Endothelial cell of umbilical vein (primary cell): Measurements from ENCODE around the gene SLC17A2. TPM values are rescaled to one million over a fixed set of nuclear protein-coding genes. Genes with fewer than 3 reads are reported as not detected.

Experiments used
- BruUV-seq: library from RNA; stranded (reverse); fragments of 400-500 nt; replicated peaks from 2 replicates; lab custom pipeline; 2021; lab: Mats Ljungman, UMichigan
- CTCF ChIA-PET: fragments of 300-600, 350-600 bp; sonication (Branson Sonifier 250); formaldehyde crosslinking; loops from one replicate; lab custom pipeline; 2021; ENCODE audit warnings: antibody characterized with exemption, inconsistent platforms; lab: Charles Lee
- POLR2A ChIA-PET: fragments of 300-600, 350-600 bp; sonication (Branson Sonifier 250); formaldehyde crosslinking; loops from one replicate; lab custom pipeline; 2021; ENCODE audit warnings: antibody characterized with exemption, inconsistent platforms; lab: Charles Lee
- DNase-seq: peaks from one replicate; pipeline ENCODE4 v3.0.0-alpha.2; 2011; ENCODE audit warnings: low read depth, low spot score
- FAIRE-seq: peaks from 2 replicates; lab custom pipeline; 2011; peaks lifted over from hg19 to GRCh38; lab: Jason Lieb, UNC
- H2AFZ ChIP-seq: 2 replicates; pipeline ENCODE4 v1.6.0; 2012; ENCODE audit warnings: low read depth, low read length, control low read depth, inconsistent platforms
- H3K27ac ChIP-seq: 2 replicates; pipeline ENCODE4 v1.5.1; 2011; ENCODE audit warnings: low read depth, mild to moderate bottlenecking, control low read depth, low read length, moderate library complexity; ENCODE audit not compliant: insufficient read depth
- H3K27me3 ChIP-seq, 2 experiments: 2 replicates each; pipeline versions ENCODE4 v1.6.0 to v1.6.1; 2011; ENCODE audit warnings: low read length in 2 of 2, mixed read lengths in 1 of 2; ENCODE audit not compliant: control insufficient read depth in 2 of 2, insufficient read depth in 2 of 2
- H3K36me3 ChIP-seq, 2 experiments: 2 replicates in 1 of 2; 3 replicates in 1 of 2; pipeline ENCODE4 v1.5.1; 2011; ENCODE audit warnings: low read length in 2 of 2, mild to moderate bottlenecking in 1 of 2, moderate library complexity in 1 of 2; ENCODE audit not compliant: control insufficient read depth in 2 of 2, insufficient read depth in 2 of 2; ENCODE audit errors: extremely low read depth in 1 of 2
- H3K4me1 ChIP-seq: 3 replicates; pipeline ENCODE4 v1.5.1; 2011; ENCODE audit warnings: mild to moderate bottlenecking, low read length; ENCODE audit not compliant: control insufficient read depth, insufficient read depth; ENCODE audit errors: extremely low read depth
- H3K4me2 ChIP-seq: 2 replicates; pipeline ENCODE4 v1.6.1; 2011; ENCODE audit warnings: low read length, control low read depth, mixed read lengths; ENCODE audit not compliant: insufficient read depth
- H3K4me3 ChIP-seq, 3 experiments: fragments of 200-600 bp in 1 of 3; sonication (generic), shearing (Covaris generic) in 1 of 3; replicated peaks in 1 of 3; 2 replicates each; pipeline ENCODE4 v1.5.1; 2011 to 2016; ENCODE audit warnings: control low read depth in 3 of 3, low read length in 3 of 3, mild to moderate bottlenecking in 2 of 3, inconsistent platforms in 1 of 3, low read depth in 1 of 3, moderate library complexity in 1 of 3; ENCODE audit not compliant: insufficient read depth in 1 of 3
- H3K79me2 ChIP-seq: 2 replicates; pipeline ENCODE4 v1.6.0; 2012; ENCODE audit warnings: low read length, inconsistent platforms; ENCODE audit not compliant: control insufficient read depth, insufficient read depth
- H3K9ac ChIP-seq: replicated peaks from 2 replicates; pipeline ENCODE3; 2011; ENCODE audit warnings: low read length, control low read depth; ENCODE audit not compliant: insufficient read depth; ENCODE audit errors: extremely low read depth
- H3K9me1 ChIP-seq: replicated peaks from 3 replicates; pipeline ENCODE4 v1.6.0; 2011; ENCODE audit warnings: mild to moderate bottlenecking, low read length; ENCODE audit not compliant: control insufficient read depth, insufficient read depth; ENCODE audit errors: extremely low read depth
- H3K9me3 ChIP-seq: replicated peaks from 2 replicates; pipeline ENCODE4 v1.5.1; 2012; ENCODE audit warnings: low read length, inconsistent platforms; ENCODE audit not compliant: control insufficient read depth, insufficient read depth
- H4K20me1 ChIP-seq: replicated peaks from 2 replicates; pipeline ENCODE3; 2011; ENCODE audit warnings: mild to moderate bottlenecking, low read length; ENCODE audit not compliant: control insufficient read depth, insufficient read depth; ENCODE audit errors: extremely low read depth
- CTCF ChIP-seq, 2 donors: IDR thresholded peaks; 1 replicate in 1 of 2; 2 replicates in 1 of 2; pipeline ENCODE4 v1.5.1; 2011; ENCODE audit warnings: low read length in 2 of 2, mild to moderate bottlenecking in 2 of 2, moderate library complexity in 2 of 2, control low read depth in 1 of 2, inconsistent platforms in 1 of 2, low read depth in 1 of 2; ENCODE audit not compliant: insufficient read depth in 1 of 2; ENCODE audit errors: extremely low read depth in 1 of 2
- EZH2 ChIP-seq: IDR thresholded peaks from 2 replicates; pipeline ENCODE4 v1.6.1; 2012; ENCODE audit warnings: borderline replicate concordance, low read depth, mild to moderate bottlenecking, moderate library complexity, low read length, inconsistent platforms; ENCODE audit not compliant: severe bottlenecking
- FOS ChIP-seq: IDR thresholded peaks from 2 replicates; pipeline ENCODE4 v1.6.1; 2011; ENCODE audit warnings: mild to moderate bottlenecking, low read length, moderate library complexity, borderline replicate concordance; ENCODE audit not compliant: insufficient read depth
- GATA2 ChIP-seq: IDR thresholded peaks from 2 replicates; pipeline ENCODE4 v1.7.0; 2011; ENCODE audit warnings: low read depth, mild to moderate bottlenecking, moderate library complexity, mixed read lengths, low read length; ENCODE audit not compliant: insufficient read length, insufficient read depth
- JUN ChIP-seq: IDR thresholded peaks from 2 replicates; pipeline ENCODE4 v1.6.1; 2011; ENCODE audit warnings: borderline replicate concordance, low read depth; ENCODE audit not compliant: insufficient read length, insufficient read depth
- MAX ChIP-seq: IDR thresholded peaks from 2 replicates; pipeline ENCODE4 v1.6.1; 2011; ENCODE audit not compliant: insufficient read depth, insufficient read length
- MYC ChIP-seq: IDR thresholded peaks from one replicate; pipeline ENCODE4 v1.6.1; 2011; ENCODE audit warnings: mild to moderate bottlenecking, low read depth, low read length
- POLR2A ChIP-seq: IDR thresholded peaks from 2 replicates; pipeline ENCODE4 v1.6.1; 2012; ENCODE audit warnings: low read depth, mild to moderate bottlenecking, control low read depth, low read length
- POLR2AphosphoS5 ChIP-seq: IDR thresholded peaks from 2 replicates; pipeline ENCODE4 v1.6.1; 2012; ENCODE audit warnings: low read depth, mild to moderate bottlenecking, control low read depth, low read length, moderate library complexity; ENCODE audit not compliant: insufficient read depth
- dilution Hi-C: fragments of 300-500 bp; cut with MboI; formaldehyde crosslinking; loops from one replicate; pipeline ENCODE4 v1.15.0; 2019; ENCODE audit warnings: low sequenced_read_pairs; ENCODE audit not compliant: extremely low pct_ligation_motif_present
- intact Hi-C: fragments of 100-400 bp; cut with micrococcal nuclease; formaldehyde crosslinking; loops from one replicate; pipeline ENCODE4 v1.10.0; 2022
- polyA plus RNA-seq, 4 experiments: library from polyadenylated mRNA; depleted of rRNA in 3 of 4; stranded (reverse) in 3 of 4; unstranded in 1 of 4; fragments of >200 nt; gene quantifications; 2 replicates each; pipeline versions ENCODE4 v1.2.1 to v1.2.3, GENCODE V29; 2011 to 2012; ENCODE audit warnings: missing spikeins in 1 of 4
- total RNA-seq: library from RNA; stranded (reverse); gene quantifications from 2 replicates; pipeline ENCODE4 v1.2.3, GENCODE V29; 2021

Gene SLC17A2
- total and polyA plus RNA-seq, 2 donors (not counting 3 experiments of a cell fraction or from before 2014, with no cell fraction given): not detected

DNA sequence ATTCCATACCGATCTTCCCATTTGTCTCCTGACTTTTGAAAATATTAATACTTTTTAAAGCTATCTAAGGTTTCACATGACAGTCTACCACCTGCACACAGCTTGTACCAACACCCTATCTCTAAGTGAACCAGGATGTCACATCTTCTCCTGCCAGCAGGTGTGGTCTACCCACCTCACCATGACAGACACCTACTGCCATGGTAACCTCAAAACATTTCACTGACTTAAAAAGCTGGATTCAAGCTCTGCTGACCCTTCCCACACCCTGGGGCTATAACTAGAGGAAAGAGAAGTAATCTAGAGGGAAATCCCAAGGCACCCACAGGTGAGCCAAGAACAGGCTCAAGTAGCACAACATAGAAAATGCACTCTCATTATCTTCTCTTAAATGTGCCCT lies 57.7 kb downstream of the SLC17A2 start:
- POLR2A ChIA-PET: no interaction called here
- no peak for FAIRE-seq
- no peaks in the 10 kb centered on the region for H3K9me3 ChIP-seq
- H3K9me1 ChIP-seq: no peaks in the 10 kb centered on the region
- H3K36me3 ChIP-seq: no peaks in the 10 kb centered on the region
- H3K4me3 ChIP-seq: no peak overlapping the region
- H3K4me2 ChIP-seq: no peak overlapping the region
- intact Hi-C loops: no loop called here
- CTCF ChIA-PET: interaction anchor here (0.6 kb wide), 1 partner anchor 17 kb away, joined by 4 read pairs; no protein-coding TSS in a partner anchor
- no peaks in the 10 kb centered on the region for H3K4me1 ChIP-seq
- H3K27ac ChIP-seq: no peak overlapping the region
- no peaks in the 10 kb centered on the region for H4K20me1 ChIP-seq
- H3K79me2 ChIP-seq: no peaks in the 10 kb centered on the region
- DNase-seq: no peak
- BruUV-seq: no TSS peak
- dilution Hi-C loops: no loop called here
- H2AFZ ChIP-seq: no peak overlapping the region
- peaks cover 0 to 4% of the 10 kb centered on the region in 2 experiments for H3K27me3 ChIP-seq
- no peak overlapping the region for H3K9ac ChIP-seq
- TF ChIP-seq GATA2 (no peak), POLR2A (no peak), EZH2 (no peak), JUN (no peak), POLR2AphosphoS5 (no peak), MAX (no peak), CTCF (IDR thresholded peaks at IDR 0.05; ENCODE audit: extremely low read depth in 1 of 2, insufficient read depth in 1 of 2, low read depth in 1 of 2, low read length in 2 of 2) (no peak), MYC (no peak), FOS (no peak)
